GM23248 (cell line): ENCODE results near the gene KHDRBS1.

ENCODE experiments used
- EZH2 ChIP-seq: fragments of 200-600 bp; sonication (generic); IDR thresholded peaks from 2 replicates; pipeline ENCODE4 v1.6.1; 2018; ENCODE audit warnings: antibody characterized with exemption, mild to moderate bottlenecking; ENCODE audit not compliant: insufficient read depth, poor library complexity, severe bottlenecking
- EZH2phosphoT487 ChIP-seq: fragments of 200-600 bp; sonication (generic); IDR thresholded peaks from 2 replicates; pipeline ENCODE4 v1.6.1; 2018; ENCODE audit warnings: antibody characterized with exemption, moderate library complexity, mild to moderate bottlenecking, low read depth; ENCODE audit not compliant: insufficient read depth

DNA sequence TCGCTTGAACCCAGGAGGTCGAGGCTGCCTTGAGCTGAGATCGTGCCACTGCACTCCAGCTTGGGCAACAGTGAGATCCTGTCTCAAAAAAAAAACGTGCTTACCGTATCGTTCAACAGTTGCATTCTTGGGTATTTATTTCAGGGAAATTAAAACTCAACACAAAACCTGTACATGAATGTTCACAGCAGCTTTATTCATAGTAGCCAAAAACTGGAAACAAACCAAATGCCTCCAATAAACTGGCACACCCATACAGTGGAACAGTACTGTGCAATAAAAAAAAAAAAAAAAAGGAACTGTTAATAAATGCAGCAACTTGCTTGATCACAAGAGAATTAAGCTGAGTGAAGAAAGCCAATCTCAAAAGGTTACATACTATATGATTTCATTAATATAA lies 6.7 kb downstream of the KHDRBS1 start:
- TF ChIP-seq EZH2 (no peak), EZH2phosphoT487 (no peak)
